GM21367 (cell line): ENCODE measurements around the gene ZBTB7A.
"Not testable (repeated sequence)": the region's sequence is repeated elsewhere in the genome, so short reads cannot be mapped to it uniquely, and the experiment has no call there.

Source experiments
- ATAC-seq: cut with Tn5 transposase; IDR thresholded peaks from one replicate; pipeline ENCODE4 v1.9.1; 2021; ENCODE audit not compliant: unreplicated experiment

Gene ZBTB7A

GRCh38 chr19:3998667-3999412 lies 67.9 kb downstream of the ZBTB7A start:
- ATAC-seq = not testable (repeated sequence)

- ATAC-seq = no peak
Measured at GRCh38 chr19:3995607-3996006, 71.1 kb downstream of the ZBTB7A start.
